GM19239 (cell line): ENCODE results near the gene EPB41L2.

Source experiments
- DNase-seq: peaks from one replicate; pipeline ENCODE4 v3.0.0; 2011; ENCODE audit warnings: low spot score; ENCODE audit not compliant: insufficient read length
- FAIRE-seq: peaks from 2 replicates; lab custom pipeline; 2011; peaks lifted over from hg19 to GRCh38; lab: Jason Lieb, UNC

The EPB41L2 gene

DNA sequence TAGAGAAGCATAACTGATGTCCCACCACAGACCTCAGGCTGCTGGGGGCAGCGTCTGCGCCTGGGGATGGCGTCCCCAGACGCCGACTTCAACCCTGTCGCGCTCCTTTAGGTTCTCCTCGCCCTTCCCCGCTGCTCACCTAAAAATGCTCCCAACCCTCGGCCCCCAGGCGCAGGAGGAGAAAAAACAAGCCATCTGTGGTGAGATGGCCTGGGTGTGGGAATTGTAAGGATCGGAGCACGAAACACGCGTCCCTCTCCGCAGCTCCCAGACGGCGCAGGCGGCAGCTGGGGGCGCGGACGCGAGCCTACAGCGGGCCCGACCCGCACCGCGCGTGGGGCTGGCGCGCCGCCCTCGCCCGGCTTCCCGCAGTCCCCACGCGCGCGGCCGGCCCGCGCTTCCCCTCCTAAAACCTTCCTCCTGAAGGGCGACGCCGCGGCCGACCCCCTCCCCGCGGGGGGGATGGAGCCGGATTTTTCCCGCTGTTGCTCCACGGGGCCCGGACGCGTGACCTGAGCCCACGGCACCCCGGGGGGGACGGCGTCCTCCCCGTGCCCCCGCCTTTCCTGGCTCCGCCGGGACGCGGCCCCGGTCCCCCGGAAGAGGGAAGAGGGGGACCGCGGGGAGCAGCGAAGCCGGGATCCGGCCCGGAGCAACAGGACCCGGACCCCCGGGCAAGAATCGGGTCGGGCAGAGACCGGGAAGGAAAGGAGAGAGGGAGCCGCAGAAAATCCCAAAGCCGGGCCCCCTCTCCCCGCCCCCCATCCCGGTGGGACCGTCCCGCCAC, 611 bp downstream of the EPB41L2 start:
- peak; percentile 14 for DNase-seq
- no peak for FAIRE-seq

DNA sequence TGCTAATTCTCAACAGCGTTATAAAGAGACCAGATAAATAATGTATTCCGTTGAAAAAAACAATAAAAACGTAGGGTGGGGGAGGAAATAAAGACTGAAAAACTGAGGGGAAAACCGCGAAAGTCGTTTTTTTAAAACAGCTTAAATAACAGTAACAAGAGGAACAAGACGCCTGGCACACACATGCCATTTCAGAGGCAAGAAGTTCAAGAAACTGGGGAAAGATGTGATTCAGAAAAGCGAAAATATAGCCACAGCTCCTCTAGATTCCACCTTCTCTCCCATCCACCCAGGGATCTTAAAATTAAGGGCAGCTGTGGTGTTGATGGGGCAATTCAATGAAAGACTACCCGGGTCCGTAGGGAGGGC, 1.3 kb downstream of the EPB41L2 start:
- FAIRE-seq: no peak

DNA sequence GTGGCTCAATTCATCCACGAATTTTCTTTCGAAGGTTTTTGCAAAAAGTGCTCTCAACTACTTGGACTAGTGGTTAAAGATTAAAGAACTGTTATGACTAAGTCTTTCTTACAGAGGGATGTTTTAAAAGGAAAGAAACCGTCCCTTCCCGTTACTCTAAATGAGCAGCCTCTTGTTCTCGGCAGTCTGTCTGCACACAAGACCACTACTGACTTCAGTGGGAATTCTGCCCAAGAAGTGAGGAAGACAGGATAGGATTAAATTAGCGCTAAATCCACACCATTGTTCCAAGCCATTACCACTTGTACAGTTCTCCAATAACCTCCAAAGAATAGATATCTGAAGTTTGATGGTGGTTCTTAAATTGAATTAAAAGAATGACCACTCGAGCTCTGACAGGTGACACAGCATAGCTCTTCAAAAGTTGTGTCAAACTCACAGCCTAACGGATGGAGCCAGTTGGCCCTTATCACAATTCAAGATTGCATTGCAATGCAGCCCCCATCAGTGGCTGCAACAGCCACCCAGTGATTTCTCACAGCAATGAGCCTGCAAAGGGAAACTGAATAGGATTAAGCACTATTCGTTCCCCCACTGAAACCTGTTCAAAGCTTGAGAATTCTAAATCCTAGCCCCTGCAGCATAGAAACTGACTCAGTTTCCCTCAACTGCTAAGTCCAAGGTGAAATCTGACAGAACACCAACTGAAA, 1.8 kb downstream of the EPB41L2 start:
- DNase-seq (no peak), FAIRE-seq (peak; percentile 77)

More for the DNA sequence above, 1.3 kb downstream of the EPB41L2 start:
- no peak for DNase-seq

DNA sequence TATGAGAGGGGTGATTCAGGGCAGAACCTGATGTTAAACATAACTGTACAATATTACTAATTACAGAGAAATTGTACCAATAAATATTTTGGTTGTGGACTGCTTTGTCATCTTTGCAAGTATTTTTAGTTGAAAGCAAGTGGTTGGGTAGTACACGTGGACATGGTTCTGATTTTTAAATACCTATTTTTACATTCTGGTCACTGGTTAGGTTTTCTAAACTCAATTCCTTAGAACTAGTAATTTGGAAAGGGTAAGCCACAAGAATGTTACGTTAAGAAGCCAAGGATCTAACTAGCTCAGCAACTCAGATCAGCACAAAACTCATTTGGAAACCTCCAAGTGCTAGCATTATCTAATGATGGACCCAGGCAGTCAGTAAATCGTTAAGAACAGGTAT, 2.7 kb downstream of the EPB41L2 start:
- FAIRE-seq (peak; percentile 81), DNase-seq (no peak)

DNA sequence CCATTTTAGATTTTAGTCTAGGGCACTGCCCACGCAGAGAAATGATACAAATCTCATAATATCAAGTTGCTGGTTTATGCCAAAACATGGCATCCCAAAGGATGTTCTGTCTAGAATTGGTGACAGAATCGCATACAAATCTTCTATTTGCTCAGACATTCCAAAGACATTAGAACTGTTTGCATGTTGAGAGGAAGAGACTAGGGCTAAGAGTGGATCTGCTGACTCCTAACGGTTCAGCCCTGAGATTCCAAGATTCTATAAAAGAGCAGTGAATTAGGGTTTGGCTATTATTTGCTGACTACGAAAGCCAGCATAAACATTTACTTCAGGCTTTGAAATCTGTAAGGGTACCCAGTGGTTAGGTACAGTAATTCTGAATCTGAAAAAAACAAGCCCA, 3.6 kb downstream of the EPB41L2 start:
- FAIRE-seq: peak; percentile 79
- no peak for DNase-seq

DNA sequence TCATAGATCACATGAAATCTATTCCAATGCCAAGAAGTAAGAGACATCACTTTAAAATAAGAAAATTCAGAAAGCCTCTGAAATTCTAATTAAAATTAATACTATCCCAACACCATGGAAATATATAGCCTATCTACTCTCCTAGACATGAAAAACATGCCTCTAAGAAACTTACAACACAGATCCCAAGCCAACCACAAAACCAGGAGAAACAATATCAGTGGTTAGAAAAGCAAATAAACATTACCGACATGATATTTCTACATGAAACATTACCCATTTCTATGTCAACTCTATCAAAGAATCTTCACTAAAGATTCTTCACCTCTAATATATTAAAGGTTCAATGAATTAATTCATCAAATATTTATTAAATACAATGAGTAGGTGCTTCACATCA, 4.8 kb downstream of the EPB41L2 start:
- no peak for DNase-seq
- no peak for FAIRE-seq

DNA sequence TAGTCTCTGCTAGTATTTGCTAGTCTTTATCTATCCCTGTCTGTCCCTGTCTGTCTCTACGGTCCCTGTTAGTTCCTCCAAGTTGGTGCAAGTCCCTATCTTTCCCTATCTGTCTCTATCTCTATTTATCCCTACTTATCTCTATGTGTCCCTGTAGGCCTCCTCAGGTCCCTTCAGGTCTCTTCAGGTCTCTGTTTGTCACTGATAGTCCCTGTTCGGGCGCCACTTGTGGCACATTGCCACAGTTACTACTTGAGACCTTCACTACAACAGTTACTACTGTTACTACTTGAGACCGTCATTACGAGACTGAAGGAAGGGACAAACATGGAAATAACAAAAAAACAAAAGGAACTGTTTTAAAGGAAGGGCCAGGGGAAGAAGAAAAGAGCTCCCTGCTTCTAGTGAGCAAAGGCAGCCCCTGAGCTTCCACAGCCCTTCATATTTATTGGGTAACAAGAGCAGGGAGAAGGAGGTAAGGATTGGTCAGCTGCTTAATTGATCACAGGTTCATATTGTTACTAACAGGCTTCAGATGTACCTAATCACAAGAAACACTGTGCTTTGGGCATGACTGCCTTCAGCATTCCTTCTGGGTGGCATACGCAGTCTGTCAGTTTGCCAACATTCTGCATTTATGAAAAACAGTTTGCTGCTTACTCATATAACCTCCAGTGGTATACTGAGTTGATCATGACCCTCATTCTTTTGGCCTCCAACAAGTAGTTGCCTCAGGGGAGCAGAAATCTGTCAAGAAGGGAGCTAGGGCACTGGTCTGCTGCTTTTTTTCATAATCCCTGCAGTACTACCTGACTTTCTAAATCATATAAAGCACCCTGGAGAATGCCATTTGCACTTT, 8.4 kb downstream of the EPB41L2 start:
- no peak for DNase-seq
- no peak for FAIRE-seq

DNA sequence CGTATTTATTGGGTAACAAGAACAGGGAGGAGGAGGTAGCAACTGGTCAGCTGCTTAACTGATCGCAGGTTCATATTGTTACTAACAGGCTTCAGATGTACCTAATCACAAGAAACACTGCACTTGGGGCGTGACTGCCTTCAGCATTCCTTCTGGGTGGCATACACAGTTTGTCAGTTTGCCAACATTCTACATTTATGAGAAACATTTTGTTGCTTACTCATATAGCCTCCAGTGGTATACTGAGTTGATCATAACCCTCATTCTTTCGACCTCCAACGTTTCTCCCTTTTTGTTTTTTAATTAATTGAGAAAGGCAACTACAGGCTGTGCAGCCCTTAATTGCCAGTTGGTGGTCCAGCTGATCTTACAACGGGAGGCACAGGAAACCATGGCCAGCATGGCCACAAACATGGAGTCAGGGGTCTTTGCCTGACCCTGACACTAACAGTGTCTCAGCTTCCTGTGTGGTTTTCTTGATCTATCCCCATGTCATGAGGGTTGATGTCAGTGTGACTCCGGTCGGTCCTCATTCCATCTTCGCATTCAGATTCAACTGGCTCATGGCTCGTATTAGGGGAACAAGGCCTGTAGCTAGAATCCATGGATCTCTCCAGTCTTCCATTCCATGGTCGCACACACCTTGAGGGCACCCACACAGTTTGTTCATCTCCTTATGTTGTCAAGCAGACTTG, 9.4 kb downstream of the EPB41L2 start:
- FAIRE-seq (no peak), DNase-seq (no peak)

DNA sequence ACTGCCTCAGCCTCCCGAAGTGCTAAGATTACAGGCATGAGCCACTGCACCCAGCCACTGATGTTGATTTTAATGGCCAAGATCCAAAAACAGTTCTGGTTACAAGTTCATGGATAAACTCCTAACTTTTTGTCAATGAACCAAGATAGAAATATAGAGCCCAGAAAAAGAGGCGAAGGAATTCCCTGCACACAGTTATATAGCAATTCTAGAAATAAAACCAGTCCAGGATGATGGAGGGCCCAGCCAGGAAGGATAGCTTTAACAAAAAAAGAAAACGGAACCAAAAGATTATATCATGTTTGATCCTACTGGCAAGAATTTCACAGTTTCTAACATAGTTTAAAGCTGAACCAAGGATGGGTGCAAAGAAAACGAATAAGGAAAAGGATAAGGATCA, 10.9 kb downstream of the EPB41L2 start:
- FAIRE-seq (no peak), DNase-seq (no peak)

DNA sequence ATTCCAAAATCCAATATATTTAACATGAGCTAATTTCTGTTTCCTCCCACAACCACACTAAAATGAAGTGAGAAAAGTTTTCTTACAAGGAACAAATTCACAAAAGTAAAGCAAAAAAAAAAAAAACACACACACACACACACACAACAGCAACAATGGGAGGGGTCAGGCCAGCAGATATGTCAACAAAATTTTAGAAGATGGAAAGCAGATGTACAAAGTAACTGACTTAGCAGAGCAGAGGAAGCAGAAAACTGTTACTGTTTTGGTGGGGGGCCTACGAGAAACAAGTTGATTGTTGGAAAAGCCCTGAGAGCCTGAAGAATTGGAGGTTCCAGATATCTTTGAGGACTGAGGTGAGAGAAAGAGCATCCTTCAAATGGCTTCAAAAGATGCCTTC, 11.7 kb downstream of the EPB41L2 start:
- FAIRE-seq (no peak), DNase-seq (no peak)

DNA sequence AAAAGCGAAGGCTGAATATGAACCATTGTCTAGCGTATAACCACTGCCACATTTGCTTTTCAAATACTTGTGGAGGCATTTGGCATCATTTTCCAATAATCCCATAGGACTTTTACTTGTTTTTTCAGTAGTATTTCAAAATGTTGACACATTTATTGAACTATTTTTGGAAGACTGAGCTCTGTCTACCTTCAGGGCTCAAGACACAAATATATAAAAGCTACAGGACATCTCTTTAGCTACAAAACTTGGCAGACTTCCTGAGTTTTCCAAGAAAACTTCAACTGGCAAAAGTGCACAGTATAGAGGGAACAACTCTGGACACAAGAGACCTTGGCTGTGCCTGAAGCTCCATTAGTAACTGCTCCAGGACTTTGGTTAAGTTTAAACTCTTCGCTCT, 13.4 kb downstream of the EPB41L2 start:
- no peak for DNase-seq
- FAIRE-seq: no peak

DNA sequence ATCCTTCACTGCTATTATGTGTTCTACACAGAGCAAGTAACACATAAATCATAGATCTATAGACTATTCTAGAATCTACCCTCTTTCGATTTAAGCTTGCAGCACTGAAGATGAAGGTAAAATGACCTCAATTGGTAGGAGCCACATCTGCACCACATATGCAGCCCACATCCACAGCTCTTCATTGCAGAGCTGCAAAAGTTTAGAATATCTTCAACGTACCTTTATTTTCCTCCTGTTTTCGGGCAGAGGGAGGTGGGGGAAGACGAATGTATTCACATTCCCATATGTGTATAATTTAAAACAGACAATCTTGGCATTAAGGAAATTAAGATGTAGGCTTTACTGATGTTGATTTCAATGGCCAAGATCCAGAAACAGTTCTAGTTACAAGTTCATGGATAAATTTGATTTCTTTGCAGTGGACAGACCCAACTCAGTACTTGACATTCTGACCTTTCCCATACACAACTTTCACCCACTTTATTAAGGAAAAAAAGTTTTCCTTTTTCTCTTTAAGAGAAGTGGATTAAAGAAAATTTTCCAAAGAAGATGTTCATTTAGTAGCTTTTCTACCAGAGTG, 14.0 kb downstream of the EPB41L2 start:
- DNase-seq: no peak
- FAIRE-seq: no peak

DNA sequence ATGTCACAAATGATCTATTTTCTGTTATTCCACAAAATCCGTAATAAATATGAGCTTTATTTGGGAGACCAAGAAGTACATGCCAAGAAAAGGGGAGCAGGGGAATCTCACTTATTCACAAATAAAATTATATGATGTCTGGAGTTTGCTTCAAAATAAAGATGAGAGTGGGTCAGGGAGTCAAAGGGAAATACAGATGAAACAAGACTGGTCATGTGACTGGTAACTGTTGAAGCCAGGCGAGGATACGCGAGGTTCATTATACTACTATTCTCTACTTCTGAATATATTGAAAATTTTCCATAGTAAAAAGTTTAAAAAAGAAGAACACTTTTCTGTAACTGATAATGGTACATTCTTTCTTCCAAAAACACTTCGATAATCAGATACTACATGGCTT, 14.6 kb downstream of the EPB41L2 start:
- FAIRE-seq: no peak
- no peak for DNase-seq

DNA sequence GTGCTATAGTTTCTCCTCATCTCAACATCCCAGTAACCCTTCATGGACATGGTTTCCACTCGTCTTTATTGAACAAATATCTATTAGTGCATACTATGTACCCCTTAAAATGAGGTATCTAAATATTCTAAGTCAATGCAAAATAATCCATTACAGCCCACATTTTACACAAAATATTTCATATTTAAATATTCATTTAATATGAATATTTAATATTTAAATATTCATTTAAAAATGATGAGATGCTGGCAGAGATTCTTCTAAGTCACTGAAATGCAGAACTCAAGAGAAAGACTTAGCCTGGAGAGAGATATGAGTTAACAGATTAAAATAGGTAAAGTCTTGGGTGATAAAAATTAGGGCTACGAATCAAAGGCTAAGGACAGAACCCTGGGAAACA, 17.9 kb downstream of the EPB41L2 start:
- DNase-seq (no peak), FAIRE-seq (no peak)

DNA sequence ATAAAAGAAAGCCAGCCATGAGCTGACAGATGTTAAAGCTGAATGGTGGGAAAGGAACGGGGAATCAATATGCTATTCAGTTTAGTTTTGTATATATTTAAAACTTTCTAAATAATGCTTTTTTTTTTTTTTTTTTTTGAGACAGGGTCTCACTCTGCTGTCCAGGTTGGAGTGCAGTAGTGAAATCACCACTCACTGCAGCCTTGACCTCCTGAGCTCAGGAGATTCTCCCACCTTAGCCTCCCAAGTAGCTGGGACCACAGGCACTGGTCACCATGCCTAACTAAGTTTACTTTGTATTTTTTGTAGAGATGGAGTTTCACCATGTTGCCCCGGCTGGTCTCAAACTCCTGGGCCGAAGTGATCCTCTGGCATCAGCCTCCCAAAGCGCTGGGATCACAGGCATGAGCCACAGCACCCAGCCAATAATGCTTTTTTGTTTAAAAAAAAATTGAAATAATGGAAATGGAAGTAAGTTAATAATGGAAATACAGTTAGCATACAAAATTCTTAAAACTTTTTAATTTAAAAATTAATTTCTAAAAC, 19.1 kb downstream of the EPB41L2 start:
- DNase-seq (no peak), FAIRE-seq (no peak)

DNA sequence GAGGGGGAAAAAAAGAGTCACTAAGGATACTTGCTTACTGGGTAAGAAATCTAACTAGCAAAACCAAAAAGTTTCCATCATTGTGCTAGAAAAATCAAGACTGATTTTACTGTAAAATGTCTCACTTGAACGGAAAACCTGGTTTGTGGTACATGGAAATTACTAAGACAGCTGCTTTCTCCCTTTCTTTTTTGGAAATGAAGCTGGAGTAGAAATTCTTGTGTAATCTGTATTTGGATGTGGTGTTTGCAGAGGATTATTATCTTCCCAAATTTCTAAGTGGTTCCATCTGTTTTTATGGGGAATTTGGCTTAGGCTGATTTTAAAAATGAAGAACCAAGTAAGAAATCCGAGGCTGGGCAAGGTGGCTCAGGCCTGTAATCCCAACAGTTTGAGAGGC, 20.4 kb downstream of the EPB41L2 start:
- FAIRE-seq: no peak
- DNase-seq: no peak

DNA sequence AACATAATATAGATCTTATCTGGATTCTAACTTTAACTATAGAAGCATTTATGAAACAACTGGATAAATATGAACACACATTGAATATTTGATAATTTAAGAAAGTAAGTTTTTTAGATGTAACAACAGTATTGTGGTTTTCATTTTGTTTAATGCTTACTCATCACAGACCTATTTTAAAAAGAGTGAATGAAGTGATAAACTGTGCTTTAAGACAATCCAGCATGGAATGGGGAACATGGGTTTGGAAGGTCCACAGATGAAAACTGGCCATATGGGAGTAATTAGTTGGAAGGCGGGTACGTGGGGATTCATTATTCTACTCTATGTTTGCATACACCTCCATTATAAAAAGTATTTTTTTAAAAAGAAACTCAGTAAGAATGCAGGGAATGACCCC, 21.2 kb downstream of the EPB41L2 start:
- peak; percentile 74 for FAIRE-seq
- DNase-seq: no peak

DNA sequence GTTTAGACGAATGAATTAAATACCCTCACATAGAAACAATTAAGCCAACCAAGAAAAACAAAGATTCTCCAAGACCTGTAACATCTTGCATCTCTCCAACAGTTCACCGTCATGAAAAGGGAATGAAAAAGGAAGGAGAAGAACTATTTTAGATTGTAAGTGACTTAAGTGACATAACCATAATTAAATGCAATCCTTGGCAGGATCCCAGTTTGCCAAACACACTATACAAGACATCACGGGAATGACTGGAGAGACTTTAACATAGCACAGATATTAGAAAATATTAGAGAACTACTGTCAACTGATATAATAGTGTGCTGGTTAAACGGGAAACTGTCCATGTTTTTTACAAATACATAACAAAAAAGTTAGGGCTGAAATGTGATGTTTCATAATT, 22.2 kb downstream of the EPB41L2 start:
- FAIRE-seq (no peak), DNase-seq (no peak)

DNA sequence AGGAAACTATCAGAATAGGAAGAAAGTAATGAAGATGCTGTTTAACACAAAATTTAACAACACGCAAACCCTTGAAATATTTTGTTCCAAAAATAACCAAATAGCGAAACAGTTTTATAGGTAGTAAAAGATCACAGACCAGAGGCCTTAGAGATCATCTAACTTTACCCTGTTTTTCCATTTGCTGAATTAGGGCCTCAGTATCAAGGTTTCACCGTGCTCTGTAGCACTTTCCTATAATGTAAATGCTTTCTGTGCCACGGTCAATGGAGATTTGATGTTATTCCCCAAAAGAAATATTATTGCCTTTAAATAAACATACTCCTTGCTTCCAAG, 23.7 kb downstream of the EPB41L2 start:
- no peak for DNase-seq
- FAIRE-seq: peak; percentile 23
